ENCODE measurements around the gene KSR1.

DNA sequence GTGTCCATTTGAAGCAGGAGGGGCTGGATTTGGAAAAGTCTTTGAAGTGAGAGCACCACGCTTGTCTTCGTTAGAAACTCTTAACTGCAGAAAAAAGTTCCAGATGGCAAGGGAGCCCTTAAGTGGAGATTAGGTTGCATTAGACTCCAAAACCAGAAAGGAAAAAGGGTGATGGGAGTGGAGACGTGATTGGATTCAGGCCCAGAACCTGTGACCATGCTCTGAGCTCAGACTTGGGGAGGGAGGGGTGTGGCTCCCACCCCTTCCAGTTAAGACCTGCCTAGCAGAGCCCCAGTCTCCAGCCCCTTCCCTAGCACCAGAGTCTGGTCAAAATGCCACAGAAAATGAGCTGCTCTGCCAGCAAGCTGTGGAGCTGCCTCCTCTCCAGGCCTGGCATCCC lies 168.3 kb downstream of the KSR1 start:
- TF ChIP-seq, protein P1, sequence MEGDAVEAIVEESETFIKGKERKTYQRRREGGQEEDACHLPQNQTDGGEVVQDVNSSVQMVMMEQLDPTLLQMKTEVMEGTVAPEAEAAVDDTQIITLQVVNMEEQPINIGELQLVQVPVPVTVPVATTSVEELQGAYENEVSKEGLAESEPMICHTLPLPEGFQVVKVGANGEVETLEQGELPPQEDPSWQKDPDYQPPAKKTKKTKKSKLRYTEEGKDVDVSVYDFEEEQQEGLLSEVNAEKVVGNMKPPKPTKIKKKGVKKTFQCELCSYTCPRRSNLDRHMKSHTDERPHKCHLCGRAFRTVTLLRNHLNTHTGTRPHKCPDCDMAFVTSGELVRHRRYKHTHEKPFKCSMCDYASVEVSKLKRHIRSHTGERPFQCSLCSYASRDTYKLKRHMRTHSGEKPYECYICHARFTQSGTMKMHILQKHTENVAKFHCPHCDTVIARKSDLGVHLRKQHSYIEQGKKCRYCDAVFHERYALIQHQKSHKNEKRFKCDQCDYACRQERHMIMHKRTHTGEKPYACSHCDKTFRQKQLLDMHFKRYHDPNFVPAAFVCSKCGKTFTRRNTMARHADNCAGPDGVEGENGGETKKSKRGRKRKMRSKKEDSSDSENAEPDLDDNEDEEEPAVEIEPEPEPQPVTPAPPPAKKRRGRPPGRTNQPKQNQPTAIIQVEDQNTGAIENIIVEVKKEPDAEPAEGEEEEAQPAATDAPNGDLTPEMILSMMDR (IDR thresholded peaks at IDR 0.05): no peak
- no peak for TF ChIP-seq POLR2A (IDR thresholded peaks at IDR 0.05)
